AG04449 (cell line): ENCODE measurements around the gene TBX21.
"Not testable (repeated sequence)": the region's sequence is repeated elsewhere in the genome, so short reads cannot be mapped to it uniquely, and the experiment has no call there.

ENCODE experiments used
- CTCF ChIA-PET: fragments of 350-600 bp; formaldehyde crosslinking; extraction: SDS; loops from one replicate; lab custom pipeline; 2021; ENCODE audit warnings: antibody characterized with exemption; lab: Yijun Ruan, JAX
- POLR2A ChIA-PET: fragments of 400-600, 350-600 bp; formaldehyde crosslinking; extraction: SDS; loops from one replicate; lab custom pipeline; 2020; ENCODE audit warnings: antibody characterized with exemption, inconsistent platforms; lab: Yijun Ruan, JAX
- DNase-seq: peaks from one replicate; pipeline ENCODE4 v3.0.0-alpha.2; 2010; ENCODE audit warnings: low read depth, low spot score
- H3K4me3 ChIP-seq: 2 replicates; pipeline ENCODE4 v1.5.1; 2011; ENCODE audit warnings: low read depth, mild to moderate bottlenecking, control low read depth, low read length
- TF ChIP-seq, protein P1 (sequence below): IDR thresholded peaks from one replicate; pipeline ENCODE4 v1.5.1; 2011; ENCODE audit warnings: mild to moderate bottlenecking, moderate library complexity, low read length, control low read depth, inconsistent platforms; ENCODE audit not compliant: insufficient read depth; ENCODE audit errors: missing control alignments

Gene TBX21

DNA sequence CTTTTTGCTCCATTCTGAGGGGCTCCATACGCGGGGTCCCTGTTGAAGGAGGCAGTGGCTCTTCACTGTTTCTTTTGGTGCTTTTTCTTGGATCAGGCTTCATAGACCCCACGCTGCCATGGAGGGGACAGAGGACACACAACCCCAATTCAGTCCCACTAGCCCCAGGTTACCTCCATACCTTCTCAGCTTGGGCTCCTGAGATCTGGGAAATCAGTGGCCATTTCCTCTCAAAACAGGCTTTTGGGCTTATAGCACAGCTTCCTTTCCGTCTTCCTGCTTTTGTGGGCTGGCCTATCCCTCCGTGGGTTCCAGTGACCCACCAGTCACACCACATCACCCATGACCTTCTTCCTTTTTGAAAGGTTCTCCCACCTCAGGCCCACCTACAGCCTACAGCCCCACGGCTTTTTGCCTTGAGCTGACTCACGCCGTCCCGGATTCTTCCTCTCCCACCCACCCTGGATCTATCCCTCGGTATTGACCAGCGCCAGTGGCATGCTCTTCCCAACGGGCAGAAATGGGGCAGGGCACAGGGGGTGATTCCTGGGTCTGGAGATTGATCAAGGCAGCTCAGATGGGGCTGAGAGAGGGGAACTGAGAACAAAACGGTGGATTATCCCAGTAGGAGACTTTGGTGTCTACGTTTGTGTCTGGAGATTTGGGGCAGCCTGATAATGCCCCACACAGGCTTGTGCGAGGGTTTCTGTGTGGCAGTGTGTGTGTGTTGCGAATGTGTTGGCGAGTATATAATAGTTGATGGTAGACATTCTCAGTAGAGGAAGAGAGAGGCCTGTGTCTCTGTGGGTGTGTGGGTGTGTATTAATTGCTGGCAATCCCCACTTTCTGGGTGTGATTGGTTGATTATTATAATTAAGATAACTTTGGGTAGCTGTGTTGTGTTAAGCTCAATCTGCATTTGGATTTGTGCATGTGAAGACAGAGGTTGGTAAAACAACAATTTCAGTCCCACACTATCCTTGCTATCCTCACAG, 3.8 kb downstream of the TBX21 start:
- POLR2A ChIA-PET = no interaction called here
- DNase-seq = no peak
- CTCF ChIA-PET = interaction anchor here (0.7 to 0.9 kb wide), 2 partner anchors 11 to 42 kb away, joined by 3 read pairs; no protein-coding TSS in a partner anchor
- TF ChIP-seq, protein P1, sequence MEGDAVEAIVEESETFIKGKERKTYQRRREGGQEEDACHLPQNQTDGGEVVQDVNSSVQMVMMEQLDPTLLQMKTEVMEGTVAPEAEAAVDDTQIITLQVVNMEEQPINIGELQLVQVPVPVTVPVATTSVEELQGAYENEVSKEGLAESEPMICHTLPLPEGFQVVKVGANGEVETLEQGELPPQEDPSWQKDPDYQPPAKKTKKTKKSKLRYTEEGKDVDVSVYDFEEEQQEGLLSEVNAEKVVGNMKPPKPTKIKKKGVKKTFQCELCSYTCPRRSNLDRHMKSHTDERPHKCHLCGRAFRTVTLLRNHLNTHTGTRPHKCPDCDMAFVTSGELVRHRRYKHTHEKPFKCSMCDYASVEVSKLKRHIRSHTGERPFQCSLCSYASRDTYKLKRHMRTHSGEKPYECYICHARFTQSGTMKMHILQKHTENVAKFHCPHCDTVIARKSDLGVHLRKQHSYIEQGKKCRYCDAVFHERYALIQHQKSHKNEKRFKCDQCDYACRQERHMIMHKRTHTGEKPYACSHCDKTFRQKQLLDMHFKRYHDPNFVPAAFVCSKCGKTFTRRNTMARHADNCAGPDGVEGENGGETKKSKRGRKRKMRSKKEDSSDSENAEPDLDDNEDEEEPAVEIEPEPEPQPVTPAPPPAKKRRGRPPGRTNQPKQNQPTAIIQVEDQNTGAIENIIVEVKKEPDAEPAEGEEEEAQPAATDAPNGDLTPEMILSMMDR = no peak
- H3K4me3 ChIP-seq = no peak overlapping the region

DNA sequence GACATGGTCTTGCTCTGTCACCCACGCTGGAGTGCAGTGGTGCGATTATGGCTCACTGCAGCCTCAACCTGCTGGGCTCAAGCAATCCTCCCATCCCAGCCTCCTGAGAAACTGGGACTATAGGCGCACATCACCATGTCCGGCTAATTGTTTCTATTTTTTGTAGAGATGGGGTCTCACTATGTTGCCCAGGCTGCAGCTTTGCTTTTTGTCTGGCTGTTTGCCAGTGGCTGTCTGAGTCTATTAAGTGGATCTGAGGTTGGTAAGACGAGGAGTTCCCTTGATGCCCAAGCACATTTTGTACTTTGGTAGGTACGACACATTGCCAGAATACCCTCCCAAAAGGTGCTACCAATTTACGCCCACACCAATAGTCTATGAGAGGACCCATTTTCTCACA, 5.1 kb downstream of the TBX21 start:
- ChIA-PET CTCF (interaction anchor here (0.9 kb wide), 1 partner anchor 44 kb away, joined by 3 read pairs; no protein-coding TSS in a partner anchor), POLR2A (no interaction called here)
- no peak for DNase-seq
- no peak overlapping the region for H3K4me3 ChIP-seq
- TF ChIP-seq, protein P1 = no peak

DNA sequence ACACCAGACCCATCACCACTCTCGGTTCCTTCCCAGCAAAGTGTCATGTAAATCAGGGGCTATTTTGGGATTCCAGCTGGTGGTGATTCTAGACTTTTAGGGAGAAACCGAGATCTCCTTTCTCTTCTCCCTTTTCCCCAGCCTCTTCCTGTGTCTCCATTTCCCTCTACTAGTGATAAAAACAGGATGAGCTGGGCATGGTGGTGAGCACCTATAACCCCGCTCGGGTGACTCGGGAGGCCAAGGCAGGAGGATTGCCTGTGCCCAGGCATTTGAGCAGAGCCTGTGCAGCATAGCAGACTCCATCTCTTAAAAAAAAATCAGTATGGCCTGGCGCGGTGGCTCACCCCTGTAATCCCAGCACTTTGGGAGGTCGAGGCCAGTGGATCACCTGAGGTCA, 6.1 kb downstream of the TBX21 start:
- TF ChIP-seq, protein P1 = no peak
- H3K4me3 ChIP-seq = no peak overlapping the region
- ChIA-PET CTCF (no interaction called here), POLR2A (no interaction called here)
- no peak for DNase-seq

DNA sequence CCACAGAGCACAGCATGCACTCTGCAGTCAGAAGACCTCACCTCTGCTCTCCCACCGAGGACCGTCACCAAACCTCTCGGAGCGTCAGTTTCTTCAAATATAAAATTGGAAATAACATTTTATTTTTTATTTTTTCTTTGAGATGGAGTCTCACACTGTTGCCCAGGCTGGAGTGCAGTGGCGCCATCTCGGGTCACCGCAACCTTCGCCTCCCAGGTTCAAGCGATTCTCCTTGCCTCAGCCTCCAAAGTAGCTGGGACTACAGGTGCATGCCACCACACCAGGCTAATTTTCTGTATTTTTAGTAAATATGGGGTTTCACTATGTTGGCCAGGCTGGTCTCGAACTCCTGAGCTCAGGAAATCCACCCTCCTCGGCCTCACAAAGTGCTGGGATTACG, 6.9 kb downstream of the TBX21 start:
- CTCF ChIA-PET, POLR2A ChIA-PET, H3K4me3 ChIP-seq, DNase-seq: not testable (repeated sequence)

DNA sequence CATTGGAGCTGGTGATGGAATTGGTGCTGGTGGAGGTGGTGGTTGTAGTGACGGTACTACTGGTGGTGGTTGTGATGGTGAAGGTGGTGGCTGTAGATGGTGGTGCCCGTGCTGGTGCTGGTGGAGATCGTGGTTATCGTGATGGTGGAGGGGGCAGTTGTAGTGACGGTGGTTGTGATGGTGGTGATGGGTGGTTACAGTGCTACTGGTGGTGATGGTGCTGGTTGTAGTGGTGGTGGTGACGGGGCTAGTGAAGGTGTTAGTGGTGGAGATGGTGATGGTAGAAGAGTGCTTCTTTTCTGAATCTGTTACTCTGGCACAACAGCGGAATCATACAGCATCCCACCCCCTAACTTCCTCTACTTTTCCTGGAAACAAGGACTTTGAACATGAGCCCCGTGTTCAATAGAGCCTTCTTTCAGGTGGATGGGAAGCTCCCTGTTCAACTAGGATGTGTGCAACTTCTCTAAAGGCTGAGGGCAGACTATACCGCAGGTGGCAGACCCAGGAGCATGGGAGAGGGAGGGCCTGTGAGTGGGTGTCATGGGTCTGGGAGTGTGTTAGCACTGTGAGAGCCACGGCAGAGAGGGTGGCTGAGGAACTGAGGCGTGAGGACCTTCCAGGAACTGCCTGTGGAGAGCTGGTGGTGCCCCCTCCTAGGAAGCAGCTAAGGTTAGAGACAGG, 8.2 kb downstream of the TBX21 start:
- DNase-seq = no peak
- CTCF ChIA-PET = interaction anchor here (0.7 to 3.6 kb wide), 5 partner anchors 9 to 43 kb away, joined by 3 to 14 read pairs (median 3); partner anchors contain the start of gene TBX21
- TF ChIP-seq, protein P1 = no peak
- POLR2A ChIA-PET = no interaction called here
- H3K4me3 ChIP-seq = no peak overlapping the region

DNA sequence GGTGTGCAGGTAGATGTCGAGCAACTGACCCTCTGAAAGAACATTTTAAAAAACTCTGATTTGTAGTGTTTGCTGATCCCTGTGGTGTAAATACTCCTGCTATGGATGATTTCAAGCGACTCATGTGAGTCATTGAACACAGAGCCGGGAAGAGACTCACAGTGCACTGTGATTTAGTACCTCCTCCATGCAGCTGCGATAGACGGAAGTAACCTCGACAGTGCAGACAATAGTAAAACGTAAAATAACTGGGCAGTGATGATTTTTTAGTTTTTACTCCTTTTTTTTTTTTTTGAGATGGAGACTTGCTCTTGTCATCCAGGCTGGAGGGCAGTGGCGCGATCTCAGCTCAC, 8.7 kb downstream of the TBX21 start:
- TF ChIP-seq, protein P1 = no peak
- no peak overlapping the region for H3K4me3 ChIP-seq
- POLR2A ChIA-PET = no interaction called here
- DNase-seq = no peak
- CTCF ChIA-PET = interaction anchor here (0.5 to 3.6 kb wide), 8 partner anchors 9 to 60 kb away, joined by 3 to 14 read pairs (median 3); partner anchors contain the start of gene TBX21
